Measurements from ENCODE around the gene NSMCE1. TPM values are rescaled to one million over a fixed set of nuclear protein-coding genes. Genes with fewer than 3 reads are reported as not detected.

NSMCE1 gene
- total and polyA plus RNA-seq, 4 donors: 16.5 to 39.0 (median 21.7) TPM

DNA sequence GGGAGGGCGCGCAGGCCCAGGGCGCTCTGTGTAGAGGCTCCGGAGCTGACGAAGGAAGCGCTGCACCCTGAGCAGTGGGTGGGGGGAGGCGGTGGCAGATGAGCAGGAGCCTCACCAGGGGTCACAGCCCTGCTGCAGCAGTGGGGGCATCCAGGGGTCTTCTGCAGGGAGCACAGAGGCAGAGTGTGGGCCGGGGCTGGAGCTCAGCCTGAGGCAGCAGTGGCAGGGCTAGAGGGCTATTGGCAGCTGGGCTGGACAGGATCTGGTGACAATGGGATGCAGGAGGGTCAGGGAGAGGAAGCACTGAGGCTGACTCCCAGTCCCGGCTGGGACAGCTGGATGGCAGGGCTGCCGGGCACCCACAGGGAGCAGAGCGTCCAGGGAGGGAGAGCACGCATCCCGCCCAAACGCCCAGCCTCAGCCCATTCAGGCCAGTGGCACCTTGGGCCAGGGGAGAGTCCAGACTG is 44.3 kb downstream of the NSMCE1 start:
- H3K4me3 ChIP-seq (ENCODE audit: low read depth in 1 of 3, low read length in 3 of 3): no peak overlapping the region
- peaks cover 5 to 9% (median 6%) of the 10 kb centered on the region in 4 donors for H3K36me3 ChIP-seq (ENCODE audit: control insufficient read depth in 4 of 4, insufficient read depth in 3 of 4, low read depth in 1 of 4, low read length in 3 of 4)
- no peak overlapping the region for H3K9ac ChIP-seq (ENCODE audit: low read depth in 1 of 2, low read length in 2 of 2)
- peaks cover 2 to 53% (median 35%) of the 10 kb centered on the region in 4 donors for H3K4me1 ChIP-seq (ENCODE audit: control insufficient read depth in 4 of 4, insufficient read depth in 4 of 4, low read length in 3 of 4)
- no peak for TF ChIP-seq YY1 (IDR thresholded peaks at IDR 0.05)
- no peak for TF ChIP-seq JUND (IDR thresholded peaks at IDR 0.05)
- no peak for TF ChIP-seq RAD21 (IDR thresholded peaks at IDR 0.05)
- TF ChIP-seq EGR1 (IDR thresholded peaks at IDR 0.05; ENCODE audit: low read depth in 2 of 2): no peak
- TF ChIP-seq, protein P1, sequence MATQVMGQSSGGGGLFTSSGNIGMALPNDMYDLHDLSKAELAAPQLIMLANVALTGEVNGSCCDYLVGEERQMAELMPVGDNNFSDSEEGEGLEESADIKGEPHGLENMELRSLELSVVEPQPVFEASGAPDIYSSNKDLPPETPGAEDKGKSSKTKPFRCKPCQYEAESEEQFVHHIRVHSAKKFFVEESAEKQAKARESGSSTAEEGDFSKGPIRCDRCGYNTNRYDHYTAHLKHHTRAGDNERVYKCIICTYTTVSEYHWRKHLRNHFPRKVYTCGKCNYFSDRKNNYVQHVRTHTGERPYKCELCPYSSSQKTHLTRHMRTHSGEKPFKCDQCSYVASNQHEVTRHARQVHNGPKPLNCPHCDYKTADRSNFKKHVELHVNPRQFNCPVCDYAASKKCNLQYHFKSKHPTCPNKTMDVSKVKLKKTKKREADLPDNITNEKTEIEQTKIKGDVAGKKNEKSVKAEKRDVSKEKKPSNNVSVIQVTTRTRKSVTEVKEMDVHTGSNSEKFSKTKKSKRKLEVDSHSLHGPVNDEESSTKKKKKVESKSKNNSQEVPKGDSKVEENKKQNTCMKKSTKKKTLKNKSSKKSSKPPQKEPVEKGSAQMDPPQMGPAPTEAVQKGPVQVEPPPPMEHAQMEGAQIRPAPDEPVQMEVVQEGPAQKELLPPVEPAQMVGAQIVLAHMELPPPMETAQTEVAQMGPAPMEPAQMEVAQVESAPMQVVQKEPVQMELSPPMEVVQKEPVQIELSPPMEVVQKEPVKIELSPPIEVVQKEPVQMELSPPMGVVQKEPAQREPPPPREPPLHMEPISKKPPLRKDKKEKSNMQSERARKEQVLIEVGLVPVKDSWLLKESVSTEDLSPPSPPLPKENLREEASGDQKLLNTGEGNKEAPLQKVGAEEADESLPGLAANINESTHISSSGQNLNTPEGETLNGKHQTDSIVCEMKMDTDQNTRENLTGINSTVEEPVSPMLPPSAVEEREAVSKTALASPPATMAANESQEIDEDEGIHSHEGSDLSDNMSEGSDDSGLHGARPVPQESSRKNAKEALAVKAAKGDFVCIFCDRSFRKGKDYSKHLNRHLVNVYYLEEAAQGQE (IDR thresholded peaks at IDR 0.05): no peak
- TF ChIP-seq MAX (IDR thresholded peaks at IDR 0.05): no peak
- no peak for TF ChIP-seq HNF4G (IDR thresholded peaks at IDR 0.05)
- TF ChIP-seq SP1 (IDR thresholded peaks at IDR 0.05): no peak
- no peak for TF ChIP-seq CTCF (IDR thresholded peaks at IDR 0.05; ENCODE audit: low read depth, low read length, missing input control)
- no peak for TF ChIP-seq HNF4A (conservative IDR thresholded peaks at IDR 0.05)
- no peak for TF ChIP-seq TAF1 (conservative IDR thresholded peaks at IDR 0.05)
- TF ChIP-seq, protein P2, sequence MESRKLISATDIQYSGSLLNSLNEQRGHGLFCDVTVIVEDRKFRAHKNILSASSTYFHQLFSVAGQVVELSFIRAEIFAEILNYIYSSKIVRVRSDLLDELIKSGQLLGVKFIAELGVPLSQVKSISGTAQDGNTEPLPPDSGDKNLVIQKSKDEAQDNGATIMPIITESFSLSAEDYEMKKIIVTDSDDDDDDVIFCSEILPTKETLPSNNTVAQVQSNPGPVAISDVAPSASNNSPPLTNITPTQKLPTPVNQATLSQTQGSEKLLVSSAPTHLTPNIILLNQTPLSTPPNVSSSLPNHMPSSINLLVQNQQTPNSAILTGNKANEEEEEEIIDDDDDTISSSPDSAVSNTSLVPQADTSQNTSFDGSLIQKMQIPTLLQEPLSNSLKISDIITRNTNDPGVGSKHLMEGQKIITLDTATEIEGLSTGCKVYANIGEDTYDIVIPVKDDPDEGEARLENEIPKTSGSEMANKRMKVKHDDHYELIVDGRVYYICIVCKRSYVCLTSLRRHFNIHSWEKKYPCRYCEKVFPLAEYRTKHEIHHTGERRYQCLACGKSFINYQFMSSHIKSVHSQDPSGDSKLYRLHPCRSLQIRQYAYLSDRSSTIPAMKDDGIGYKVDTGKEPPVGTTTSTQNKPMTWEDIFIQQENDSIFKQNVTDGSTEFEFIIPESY (IDR thresholded peaks at IDR 0.05): no peak
- no peak for TF ChIP-seq RXRA (IDR thresholded peaks at IDR 0.05)
- no peak for TF ChIP-seq FOXA2 (IDR thresholded peaks at IDR 0.05)
- TF ChIP-seq FOXA1 (IDR thresholded peaks at IDR 0.05): no peak
- no peak for TF ChIP-seq GABPA (IDR thresholded peaks at IDR 0.05 in 1 of 2, conservative IDR thresholded peaks at IDR 0.05 in 1 of 2)
- no peak for DNase-seq (ENCODE audit: low spot score)
- no peaks in the 10 kb centered on the region for H3K27me3 ChIP-seq (ENCODE audit: control insufficient read depth in 4 of 4, insufficient read depth in 4 of 4, low read length in 3 of 4)
- WGBS: 88% methylated on average over 14 of the region's 14 CpGs
- H3K27ac ChIP-seq (ENCODE audit: low read depth in 1 of 2, low read length in 2 of 2): no peak overlapping the region
- no peaks in the 10 kb centered on the region for H3K9me3 ChIP-seq (ENCODE audit: control insufficient read depth in 4 of 4, low read length in 3 of 4)

DNA sequence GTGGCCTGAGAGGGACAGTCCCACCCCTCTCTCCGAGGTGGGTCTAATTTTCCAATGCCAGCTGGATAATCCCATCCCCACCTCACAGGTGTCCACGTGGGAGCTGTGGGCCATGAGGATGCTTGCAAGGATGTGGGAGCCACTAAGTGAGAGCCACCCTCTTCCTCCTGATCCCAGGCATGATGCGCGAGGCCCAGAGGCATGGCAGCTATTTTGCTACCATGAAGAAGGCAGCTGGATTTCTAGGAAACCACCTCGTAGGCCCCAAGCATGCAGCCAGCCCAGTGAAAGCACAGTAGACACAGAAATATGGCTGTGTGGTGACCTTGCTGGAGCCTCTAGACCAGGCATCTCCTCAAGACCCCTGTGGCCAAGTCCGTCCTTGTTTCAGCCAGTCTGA is 44.9 kb downstream of the NSMCE1 start:
- WGBS: 85% methylated on average over 6 of the region's 6 CpGs
- DNase-seq (ENCODE audit: low spot score): no peak
- H3K36me3 ChIP-seq (ENCODE audit: control insufficient read depth in 4 of 4, insufficient read depth in 3 of 4, low read depth in 1 of 4, low read length in 3 of 4): peaks cover 10 to 14% (median 11%) of the 10 kb centered on the region in 4 donors
- H3K9me3 ChIP-seq (ENCODE audit: control insufficient read depth in 4 of 4, low read length in 3 of 4): no peaks in the 10 kb centered on the region
- no peak overlapping the region for H3K27ac ChIP-seq (ENCODE audit: low read depth in 1 of 2, low read length in 2 of 2)
- no peak overlapping the region for H3K9ac ChIP-seq (ENCODE audit: low read depth in 1 of 2, low read length in 2 of 2)
- peaks cover 2 to 53% (median 35%) of the 10 kb centered on the region in 4 donors for H3K4me1 ChIP-seq (ENCODE audit: control insufficient read depth in 4 of 4, insufficient read depth in 4 of 4, low read length in 3 of 4)
- no peak overlapping the region for H3K4me3 ChIP-seq (ENCODE audit: low read depth in 1 of 3, low read length in 3 of 3)
- H3K27me3 ChIP-seq (ENCODE audit: control insufficient read depth in 4 of 4, insufficient read depth in 4 of 4, low read length in 3 of 4): no peaks in the 10 kb centered on the region
- TF ChIP-seq, protein P1 (IDR thresholded peaks at IDR 0.05): no peak
- TF ChIP-seq HNF4A (conservative IDR thresholded peaks at IDR 0.05) (no peak), GABPA (IDR thresholded peaks at IDR 0.05 in 1 of 2, conservative IDR thresholded peaks at IDR 0.05 in 1 of 2) (no peak), TAF1 (conservative IDR thresholded peaks at IDR 0.05) (no peak), EGR1 (IDR thresholded peaks at IDR 0.05; ENCODE audit: low read depth in 2 of 2) (no peak), NR2F2 (IDR thresholded peaks at IDR 0.05) (no peak), YY1 (IDR thresholded peaks at IDR 0.05) (no peak), MAX (IDR thresholded peaks at IDR 0.05) (no peak), FOXA1 (IDR thresholded peaks at IDR 0.05) (no peak), RXRA (IDR thresholded peaks at IDR 0.05) (no peak)
- TF ChIP-seq, protein P2 (IDR thresholded peaks at IDR 0.05): no peak
